Activated CD4-positive, alpha-beta T cell treated with anti-CD3 and anti-CD28 coated beads, Interleukin-2, amount 50 U/mL, for 48 hours (primary cell): ENCODE data around the gene NR3C2.

Experiments used
- DNase-seq, 2 experiments: peaks; one replicate each; pipeline ENCODE4 v3.0.0-alpha.2; 2020

NR3C2 gene

DNA sequence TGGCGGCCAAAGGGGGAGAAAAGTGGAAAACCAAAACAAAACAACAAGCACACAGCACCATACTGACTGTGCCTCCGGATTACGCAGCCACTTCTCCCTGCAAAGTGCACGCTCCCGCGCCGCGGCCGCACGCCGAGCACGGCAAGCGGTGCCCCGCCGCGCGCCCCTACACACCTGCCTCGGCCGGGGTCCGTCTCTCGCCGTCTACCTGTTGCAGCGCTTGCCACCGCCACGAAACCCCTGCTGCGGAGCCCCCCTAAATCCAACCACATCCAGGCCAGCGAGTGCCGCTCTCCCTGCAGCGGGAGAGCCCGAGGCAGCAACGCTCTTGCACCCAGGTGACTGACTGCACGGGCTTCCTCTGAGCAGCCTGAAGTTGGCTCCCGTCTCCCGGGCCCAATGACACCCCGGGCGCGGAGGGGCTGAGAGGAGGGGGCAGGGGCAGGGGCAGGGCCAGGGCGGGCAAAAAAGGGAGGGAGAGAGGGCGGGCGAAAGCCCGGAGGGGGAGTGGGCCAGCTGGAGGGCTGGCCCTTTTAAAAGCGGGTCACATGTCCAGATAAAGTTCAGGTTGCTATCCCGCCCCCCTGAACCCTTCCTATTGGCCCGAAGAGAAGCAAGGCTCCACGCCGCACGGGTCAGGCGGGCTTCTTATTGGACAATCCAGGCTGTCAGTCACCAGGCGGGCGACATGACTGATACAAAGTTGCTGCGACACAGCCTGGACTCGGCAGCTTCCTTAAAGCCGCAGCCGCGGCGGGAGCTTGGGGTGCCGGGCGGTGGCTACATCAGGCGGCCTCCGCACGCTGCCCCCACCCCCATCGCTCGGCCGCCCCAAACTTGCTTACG lies at the start of gene NR3C2:
Gene NR3C2 (minus strand): TSS at position 429 of the 846 bp plus-strand sequence.
- DNase-seq: peak; percentile 95 to 97

DNA sequence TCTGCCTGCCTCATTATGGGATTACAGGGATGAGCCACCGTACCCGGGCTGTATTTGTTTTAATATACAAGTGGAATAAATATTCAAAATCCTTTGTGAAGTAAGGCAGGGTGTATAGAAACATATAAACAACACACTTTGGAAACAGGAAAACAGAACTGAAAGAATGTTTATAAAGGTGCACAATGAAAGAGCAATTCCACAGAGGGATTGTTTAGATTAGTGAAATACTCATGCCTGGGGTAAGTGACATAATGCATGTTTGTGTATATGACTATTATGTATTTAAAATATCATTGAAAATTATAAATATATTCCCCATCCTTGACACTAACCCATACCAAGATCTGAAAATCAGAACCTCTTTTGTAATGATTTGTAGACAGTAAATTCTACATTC lies 45.0 kb upstream of the NR3C2 start:
- DNase-seq: no peak

DNA sequence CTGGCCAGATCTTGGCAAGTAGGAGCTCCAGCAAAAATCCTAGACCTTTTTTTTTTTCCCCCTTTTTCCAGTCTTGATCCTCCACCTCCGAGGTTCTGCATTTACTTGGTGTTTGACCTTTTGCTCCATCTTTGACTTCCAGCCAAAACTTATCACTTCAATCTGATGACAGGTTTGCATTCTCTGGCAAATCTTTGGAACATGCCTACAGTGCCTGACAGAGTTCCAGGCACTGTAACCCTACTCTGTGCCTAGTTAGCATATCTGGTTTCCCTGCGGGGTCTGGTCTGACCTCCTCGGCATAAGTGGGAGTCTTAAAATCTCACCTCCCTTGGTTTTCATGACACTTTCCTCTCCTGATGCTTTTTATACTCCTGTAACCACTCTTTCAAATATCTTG lies 39.4 kb upstream of the NR3C2 start:
- no peak for DNase-seq

DNA sequence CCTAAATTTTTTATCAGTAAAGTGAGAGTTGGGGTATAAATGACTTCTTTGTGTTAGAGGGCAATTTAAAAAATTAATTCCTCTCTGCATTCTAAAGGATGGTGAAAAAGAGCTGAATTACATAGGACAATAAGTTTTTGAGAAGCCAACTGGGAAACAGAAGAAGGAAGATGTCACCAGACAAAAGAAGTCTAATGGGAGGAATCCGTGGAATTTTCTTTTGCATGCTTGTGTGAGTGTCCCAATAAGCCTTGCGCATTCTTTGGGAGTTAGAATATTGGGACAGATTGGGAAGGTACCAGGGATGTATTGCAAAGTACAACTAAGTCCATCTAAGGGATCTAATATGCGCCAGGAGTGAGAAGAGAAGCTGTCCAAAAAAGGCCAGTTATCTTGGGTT lies 35.1 kb upstream of the NR3C2 start:
- no peak for DNase-seq

DNA sequence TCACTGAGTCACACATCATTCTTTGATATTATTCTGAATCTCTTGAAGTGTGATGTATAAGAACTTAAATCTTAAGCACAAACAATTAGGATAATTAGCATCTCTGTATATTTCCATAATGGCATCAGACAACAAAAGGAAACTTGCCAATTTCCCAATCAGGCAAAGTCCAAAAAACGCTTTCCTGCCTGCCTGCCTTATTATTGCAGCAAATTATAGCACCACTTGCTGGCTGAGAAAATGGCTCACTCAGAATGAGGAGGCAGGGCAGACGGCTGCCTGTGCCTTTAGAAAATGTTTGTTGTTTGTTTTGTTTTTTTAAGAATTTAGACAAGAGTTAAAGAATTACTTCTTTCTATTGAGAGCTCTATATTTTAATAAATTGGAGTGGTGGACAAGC lies 27.7 kb upstream of the NR3C2 start:
- no peak for DNase-seq

DNA sequence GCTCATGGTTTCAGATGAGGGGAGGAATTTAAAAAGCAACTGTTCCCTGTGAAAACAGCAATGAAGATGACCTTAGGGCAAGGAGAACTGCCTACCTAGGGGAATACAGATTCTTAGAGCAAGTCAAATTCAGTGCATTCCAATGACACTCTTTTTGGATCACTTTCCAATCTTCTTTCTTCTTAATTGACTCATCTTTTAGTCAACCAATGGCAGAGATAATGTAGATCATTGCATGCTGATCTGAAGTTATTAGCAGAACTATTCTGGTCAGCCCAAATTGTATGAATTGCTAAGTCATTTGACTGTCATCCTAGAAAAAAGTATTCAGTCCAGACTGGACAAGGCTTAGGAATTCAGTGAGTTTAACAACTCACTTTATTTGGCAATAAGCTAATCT lies 12.6 kb upstream of the NR3C2 start:
- no peak for DNase-seq

DNA sequence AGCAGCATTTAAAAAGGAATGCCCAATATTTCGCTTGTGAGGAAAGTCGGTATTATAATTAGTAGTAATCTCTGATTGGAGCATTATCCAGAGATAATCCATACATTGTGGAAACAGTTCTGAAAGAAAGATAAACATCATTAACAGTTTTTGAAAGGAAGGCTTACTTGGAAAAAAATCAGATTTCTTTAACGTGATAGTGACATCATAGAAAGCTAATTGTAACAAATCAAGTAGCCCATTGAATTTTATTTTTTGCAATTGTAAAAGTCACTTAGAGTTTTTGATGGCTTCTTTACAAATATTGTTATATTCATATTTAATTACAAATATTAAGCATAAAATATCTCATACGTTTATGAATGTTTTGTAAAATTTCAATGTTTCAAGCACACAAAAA lies 11.6 kb upstream of the NR3C2 start:
- no peak for DNase-seq

DNA sequence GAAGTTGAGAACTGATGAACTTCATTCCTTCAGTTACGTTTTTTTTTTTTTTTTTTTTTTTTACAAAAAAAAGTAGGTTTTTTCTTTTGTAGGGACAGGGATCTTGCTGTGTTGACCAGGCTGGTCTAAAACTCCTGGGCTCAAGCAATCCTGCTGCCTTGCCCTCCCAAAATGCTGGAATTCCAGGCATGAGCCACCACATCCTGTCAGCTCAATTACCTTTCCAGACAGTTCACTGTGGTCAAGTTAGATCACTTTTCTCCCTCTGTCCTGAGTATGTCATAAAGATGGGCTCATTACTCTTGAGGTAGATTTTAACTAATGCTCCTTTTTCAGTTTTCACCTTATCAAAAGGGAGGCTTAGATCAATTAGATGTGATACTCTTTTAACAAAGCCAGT lies 10.8 kb upstream of the NR3C2 start:
- no peak for DNase-seq

DNA sequence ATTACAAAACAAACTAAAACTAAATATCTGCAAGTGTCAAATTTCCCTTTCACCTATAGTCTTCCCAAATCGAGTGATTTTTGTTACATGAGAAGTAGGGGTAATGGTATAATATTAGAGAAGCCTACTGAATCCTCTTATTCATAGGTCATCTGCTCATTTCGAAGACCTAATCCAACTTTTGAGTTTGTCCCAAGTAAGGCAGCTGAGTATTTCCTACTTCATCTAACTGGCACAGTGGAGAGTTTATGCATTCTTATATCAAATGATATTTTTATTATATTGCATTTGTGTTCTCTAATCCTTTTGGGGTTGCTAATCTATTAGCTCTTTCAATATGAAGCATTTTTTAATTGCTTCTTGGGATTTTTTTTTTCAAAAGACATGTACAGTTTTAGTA lies 7.7 kb upstream of the NR3C2 start:
- no peak for DNase-seq

DNA sequence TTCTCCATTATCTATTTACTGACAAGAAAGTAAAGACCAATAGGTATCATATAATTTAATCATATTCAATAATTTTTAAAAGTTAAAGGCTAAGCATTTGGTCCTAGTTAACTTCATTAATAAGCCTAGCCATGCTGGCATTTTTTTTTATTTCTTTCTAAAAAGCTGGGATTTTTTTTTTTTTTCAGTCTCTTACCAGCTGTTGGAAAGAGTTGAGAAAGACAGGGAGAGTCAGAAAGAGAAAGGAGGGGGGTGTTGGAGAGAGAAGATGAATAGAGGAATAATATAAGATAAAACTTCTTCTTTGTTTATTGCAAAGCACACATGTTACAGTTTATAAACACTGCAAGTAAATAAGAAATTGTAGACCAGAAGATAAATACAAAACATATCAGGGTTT lies 5.9 kb upstream of the NR3C2 start:
- DNase-seq: no peak

DNA sequence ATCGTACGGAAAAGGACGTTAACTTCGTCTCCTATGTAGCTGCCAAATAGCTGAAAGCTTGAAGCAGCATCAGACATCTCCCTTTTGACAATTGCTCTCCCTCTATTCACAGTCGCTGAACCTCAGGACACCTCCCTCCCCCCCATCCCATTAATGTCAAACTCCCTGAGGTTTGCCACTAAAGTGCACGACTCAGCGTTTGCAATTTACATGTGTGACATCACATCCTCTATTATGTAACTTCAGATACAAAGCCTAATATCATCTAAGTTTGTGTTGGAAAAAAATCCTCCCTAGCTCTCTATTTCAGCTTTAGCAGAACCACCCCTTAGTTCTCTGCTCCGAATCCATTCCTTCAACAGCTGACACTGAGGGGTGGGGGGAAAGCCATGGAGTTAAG lies 5.5 kb upstream of the NR3C2 start:
- no peak for DNase-seq

DNA sequence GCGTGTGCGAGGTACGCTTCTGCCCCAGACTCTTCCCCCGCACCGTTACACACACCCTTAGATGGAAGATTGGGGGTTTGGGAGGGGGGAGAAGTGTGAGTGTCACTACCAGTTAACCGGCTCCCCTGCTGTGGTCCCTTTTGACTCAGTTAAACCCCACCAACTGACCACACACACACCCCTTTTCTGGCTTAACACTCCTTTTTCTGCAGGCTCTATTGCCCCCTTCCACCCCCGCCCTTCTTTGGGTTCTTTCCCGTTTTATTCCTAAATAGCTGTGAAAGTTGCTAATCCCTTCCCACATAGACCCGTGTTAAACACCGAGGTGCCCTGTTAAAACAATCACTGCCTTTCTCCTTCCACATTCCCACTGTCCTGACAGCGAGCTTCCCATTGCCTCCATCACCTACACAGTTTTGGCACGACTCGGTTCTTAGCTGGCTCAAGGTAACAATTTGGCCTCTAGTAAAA lies 3.7 kb upstream of the NR3C2 start:
- no peak for DNase-seq

DNA sequence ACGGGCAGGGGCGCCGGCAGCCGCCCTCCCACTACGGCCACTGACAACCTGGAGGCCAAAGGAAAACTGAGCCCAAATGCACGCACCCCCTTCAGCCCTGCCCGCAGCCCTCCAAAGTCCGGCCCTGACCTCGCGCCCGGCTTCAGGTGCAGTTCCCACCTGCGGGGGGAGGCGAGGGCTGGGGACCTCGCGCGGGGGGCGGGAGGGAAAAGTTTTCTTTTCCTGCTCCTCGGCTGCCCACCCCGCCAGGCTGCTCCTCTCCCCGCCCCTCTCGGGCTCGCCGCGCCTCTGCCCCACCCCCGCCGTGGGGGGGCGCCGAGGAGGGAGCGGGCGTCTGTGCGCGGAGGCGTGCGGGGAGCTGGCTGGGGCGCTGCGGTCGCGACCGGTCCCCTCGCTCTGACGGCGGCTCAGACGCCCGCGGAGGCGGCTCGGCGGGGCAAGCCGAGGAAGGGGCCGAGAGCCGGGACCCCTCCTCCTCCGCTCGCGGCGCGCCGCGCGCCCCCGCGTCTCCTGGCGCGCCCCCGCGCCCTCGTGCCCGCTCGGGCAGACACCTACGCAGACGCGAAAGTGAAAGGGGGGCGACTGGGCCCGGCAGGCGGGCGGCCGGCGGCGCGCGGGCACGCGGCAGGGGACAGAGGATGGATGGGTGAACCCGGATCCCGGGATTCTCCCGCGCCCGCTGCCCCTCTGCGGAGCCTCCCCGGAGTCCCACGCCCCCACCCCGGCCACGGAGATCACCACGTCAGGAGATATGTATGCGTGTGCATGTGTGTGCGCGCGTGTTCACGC lies 3.1 kb upstream of the NR3C2 start:
- peak; percentile 54 to 58 for DNase-seq

DNA sequence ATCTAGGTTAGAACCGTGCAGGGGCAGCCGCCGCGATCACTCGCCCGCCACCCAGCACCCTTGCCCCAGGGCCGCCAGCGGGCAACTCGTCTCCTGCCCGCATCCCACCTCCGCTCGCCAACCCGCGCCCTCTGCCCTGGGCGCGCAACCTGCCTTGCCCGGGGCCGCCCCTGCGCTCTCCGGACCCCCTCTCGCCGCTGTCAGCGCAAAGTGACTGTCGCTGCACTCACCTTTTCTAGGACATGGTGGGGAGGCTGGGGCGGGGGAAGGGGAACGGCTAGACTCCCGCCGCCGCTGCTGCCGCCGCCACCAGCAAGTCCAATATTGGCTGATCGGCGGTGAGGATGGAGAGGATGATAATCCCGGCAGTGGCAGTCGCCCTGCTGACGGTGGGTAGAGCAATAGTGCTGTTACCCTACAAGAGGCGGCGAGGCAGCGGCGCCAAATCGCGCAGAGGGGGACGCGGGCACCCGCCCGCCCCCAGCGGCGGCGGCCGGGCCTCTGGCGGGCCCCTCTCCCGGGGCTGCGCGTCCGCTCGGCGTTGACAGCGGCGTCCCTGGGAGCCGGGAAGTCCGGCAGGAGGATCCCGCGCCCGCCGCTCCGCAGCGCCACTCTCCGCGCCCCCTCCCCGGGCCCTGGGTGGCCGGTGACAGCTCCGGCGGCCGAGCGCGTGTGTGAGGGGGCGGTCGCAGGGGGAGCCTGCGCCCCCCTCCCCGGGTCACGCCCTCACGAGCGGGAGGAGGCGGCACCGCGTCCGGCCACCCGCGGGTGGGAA lies 2.3 kb upstream of the NR3C2 start:
- peak; percentile 40 to 48 for DNase-seq

DNA sequence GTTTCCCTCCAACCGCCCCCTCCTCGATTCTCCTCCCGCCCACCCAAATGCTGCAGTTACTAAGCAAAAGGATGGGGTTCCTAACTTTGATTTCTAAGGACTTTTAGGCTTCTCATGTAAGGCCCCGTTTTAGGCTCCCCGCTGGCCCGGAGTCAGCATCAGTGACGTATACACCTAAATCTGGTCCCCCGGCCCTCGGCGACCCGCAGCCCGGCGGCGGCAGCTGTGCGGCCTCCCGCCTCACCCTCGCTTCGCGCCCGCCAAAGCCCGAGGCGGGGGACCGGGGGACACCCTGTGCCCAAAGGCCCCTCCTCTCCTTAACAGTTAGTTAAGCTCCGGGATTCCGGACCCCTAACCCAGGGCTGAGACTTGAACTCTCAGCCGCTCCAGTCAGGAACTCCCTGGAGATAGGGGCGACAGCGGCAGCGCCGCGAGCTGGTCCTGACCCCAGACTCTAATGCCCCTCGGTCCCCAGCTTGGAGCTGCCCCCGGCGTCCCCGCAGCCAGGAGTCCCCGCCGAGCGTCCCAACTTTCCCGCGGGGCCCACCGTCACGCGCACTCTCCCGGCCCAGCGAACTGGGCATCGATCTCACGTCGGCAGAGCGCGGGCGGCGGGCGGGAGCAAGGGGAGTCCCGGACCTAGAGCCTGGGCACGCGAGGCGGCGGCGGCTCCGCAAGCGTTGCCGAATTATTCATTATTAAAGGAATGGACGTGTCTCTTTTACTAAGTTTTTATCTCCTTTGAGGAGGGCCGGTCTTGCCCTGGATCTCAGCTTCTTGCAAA lies 1.5 kb upstream of the NR3C2 start:
- peak; percentile 47 to 48 for DNase-seq

DNA sequence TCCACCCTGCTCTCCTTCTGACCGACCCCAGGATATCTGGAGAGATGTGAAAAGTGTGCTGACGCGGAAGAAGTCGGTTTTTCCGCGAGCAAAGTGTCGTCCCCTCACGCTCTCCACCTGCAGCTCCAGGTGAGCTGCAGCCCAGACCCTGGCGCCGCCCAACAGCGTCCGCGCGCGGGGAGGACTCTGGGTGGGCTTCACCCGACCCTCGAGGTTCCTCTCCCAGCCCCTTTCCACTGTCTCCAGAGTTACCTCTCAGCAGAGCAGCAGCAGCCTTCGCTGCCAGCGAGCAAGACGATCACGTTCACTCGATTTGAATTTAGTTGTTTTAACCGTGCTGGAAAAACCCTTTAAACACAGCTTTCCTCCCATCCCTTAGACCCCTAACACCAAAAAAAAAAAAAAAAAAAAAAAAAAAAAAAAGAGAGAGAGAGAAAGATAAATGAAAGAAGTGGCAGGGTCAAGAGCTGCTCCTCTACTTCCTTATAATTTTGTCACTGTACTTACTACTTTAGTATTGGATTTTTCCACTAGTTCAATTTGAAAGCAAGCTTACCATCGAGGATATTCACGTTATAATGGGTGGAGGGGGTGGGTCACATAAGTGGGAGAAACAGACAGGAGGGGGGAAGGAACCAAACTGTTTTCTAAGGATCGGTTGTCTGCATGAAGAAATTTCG lies 758 bp upstream of the NR3C2 start:
- no peak for DNase-seq

DNA sequence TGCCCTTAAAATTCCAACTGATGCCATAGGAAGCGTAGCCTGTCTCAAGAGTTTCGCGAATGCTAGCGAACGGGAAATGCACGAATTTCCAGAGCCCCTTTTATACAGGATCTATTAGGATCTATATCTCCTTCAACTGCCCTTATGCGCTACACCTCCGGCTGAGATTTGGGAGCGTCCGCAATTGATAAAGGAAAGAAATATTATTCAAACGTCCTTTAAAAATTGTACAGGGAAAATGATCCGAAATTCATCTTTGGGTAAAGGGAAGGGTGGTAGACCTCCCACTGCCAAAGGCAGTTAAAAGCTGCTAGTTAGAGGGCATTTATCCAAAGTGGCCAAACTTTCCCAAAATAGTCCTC lies 609 bp downstream of the NR3C2 start:
- DNase-seq: peak in 1 of 2 experiments; percentile 5

DNA sequence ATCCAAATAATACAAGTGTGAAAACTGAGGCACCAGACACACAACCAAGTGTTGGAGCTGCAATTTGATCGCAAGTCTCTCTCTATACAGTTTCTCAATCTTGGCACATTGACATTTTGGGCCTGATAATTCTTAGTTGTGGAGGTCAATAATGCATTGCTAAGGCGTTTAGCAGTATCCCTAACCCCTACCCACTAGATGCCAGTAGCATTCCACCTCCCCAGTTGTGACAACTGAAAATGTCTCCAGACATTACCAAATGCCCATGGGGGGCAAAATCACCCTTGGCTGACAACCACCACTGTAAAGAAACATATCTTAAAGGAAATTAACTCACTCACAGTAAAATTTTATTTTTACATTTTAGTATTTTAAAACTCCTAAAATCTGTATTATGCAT lies 4.2 kb downstream of the NR3C2 start:
- no peak for DNase-seq

DNA sequence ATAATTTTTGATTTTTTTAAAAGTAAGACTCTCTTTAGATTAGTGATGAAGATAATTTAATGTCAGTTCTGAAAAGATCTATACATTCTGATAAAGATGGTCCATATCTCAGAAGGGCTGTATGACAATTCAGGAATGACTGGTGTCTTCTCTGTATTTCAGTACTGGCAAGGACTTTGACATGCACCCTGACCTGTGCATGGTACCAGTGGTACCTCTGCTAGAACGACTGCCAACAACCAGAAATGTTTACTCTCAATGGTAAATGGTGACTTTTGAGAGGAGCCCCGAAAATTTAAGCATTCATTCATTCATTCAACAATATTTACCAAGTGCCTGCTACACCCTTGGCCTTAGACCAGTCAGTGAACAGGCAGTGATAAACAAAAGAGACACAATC lies 4.8 kb downstream of the NR3C2 start:
- DNase-seq: no peak

DNA sequence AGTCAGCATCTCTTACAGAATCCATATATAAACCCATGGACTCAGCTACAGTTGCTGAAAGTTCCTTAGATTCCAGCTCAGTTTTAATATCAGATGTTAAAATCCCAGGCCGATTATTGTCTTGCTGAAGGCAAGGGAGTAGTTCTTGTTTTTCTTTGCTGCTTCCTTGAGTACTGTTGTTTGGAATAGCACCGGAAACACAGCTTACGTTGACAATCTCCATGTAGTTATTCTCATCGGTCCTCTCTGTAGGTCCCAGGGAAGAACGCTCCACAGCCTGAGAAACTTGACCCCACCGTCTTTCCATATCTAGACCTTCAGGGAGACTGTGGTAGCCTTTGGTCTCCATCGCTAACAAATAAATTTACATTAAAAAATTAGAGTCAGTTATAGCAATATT lies 5.7 kb downstream of the NR3C2 start:
- no peak for DNase-seq

DNA sequence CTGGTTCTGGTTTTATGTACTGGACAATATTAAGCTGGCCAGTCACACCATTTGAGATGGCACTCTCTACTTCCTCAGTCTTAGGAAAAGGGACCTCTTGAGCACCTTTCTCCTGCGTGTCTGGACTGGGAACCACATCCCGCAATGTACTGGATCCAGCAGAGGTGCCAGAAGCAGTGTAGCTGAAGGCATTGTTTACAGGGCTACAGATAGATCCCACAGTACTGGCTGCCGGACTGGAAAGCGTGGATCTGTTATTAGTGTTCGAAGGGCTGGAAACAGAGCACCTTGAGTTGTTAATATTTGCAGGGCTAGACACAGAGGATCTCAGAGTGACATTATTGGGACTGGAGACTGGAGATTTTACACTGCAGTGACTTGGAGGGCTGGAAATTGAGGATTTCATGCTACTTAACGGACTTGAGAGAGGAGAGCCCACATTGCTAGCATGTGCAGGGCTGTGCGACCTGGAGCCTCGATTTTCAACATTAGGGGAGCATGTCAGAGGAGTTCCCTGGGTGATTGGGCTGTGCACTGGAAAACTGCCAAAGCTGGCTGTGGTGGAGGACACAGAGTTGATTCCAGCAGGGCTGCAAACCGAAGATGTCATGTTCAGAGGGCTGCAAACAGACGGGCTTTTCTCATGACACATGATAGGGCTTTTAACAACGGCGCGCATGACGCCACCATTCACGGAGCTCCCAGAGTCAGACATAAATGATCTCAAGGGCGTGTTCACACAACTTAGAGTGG lies 6.4 kb downstream of the NR3C2 start:
- DNase-seq: no peak
